ENCODE results near the gene KMT2A.

DNA sequence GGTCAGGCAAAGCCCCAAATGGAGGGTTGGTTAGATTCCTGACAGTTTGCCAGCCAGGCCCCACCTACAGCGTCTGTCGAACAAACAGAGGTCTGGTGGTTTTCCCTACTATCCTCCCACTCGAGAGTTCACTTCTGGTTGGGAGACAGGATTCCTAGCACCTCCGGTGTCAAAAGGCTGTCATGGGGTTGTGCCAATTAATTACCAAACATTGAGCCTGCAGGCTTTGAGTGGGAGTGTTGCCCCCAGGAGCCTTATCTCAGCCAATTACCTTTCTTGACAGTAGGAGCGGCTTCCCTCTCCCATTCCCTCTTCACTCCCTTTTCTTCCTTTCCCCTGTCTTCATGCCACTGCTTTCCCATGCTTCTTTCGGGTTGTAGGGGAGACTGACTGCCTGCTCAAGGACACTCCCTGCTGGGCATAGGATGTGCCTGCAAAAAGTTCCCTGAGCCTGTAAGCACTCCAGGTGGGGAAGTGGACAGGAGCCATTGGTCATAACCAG is 86.3 kb downstream of the KMT2A start:
- TF ChIP-seq, protein P1, sequence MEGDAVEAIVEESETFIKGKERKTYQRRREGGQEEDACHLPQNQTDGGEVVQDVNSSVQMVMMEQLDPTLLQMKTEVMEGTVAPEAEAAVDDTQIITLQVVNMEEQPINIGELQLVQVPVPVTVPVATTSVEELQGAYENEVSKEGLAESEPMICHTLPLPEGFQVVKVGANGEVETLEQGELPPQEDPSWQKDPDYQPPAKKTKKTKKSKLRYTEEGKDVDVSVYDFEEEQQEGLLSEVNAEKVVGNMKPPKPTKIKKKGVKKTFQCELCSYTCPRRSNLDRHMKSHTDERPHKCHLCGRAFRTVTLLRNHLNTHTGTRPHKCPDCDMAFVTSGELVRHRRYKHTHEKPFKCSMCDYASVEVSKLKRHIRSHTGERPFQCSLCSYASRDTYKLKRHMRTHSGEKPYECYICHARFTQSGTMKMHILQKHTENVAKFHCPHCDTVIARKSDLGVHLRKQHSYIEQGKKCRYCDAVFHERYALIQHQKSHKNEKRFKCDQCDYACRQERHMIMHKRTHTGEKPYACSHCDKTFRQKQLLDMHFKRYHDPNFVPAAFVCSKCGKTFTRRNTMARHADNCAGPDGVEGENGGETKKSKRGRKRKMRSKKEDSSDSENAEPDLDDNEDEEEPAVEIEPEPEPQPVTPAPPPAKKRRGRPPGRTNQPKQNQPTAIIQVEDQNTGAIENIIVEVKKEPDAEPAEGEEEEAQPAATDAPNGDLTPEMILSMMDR (IDR thresholded peaks at IDR 0.05) = peak in 1 of 2 donors; percentile 11
- TF ChIP-seq POLR2AphosphoS5 (IDR thresholded peaks at IDR 0.05) = no peak

Measured in suprapubic skin (tissue), 3 donors.